CD4-positive, alpha-beta T cell treated with Interleukin-4 for 1 hour (primary cell): Measurements from ENCODE around the gene GASK1B.
A peak's percentile ranks its signal among the peaks of the same experiment; 100 is the strongest.

Experiments
- DNase-seq, 2 donors: peaks; one replicate each; pipeline ENCODE4 v3.0.0-alpha.2; 2020 to 2022

The GASK1B gene

DNA sequence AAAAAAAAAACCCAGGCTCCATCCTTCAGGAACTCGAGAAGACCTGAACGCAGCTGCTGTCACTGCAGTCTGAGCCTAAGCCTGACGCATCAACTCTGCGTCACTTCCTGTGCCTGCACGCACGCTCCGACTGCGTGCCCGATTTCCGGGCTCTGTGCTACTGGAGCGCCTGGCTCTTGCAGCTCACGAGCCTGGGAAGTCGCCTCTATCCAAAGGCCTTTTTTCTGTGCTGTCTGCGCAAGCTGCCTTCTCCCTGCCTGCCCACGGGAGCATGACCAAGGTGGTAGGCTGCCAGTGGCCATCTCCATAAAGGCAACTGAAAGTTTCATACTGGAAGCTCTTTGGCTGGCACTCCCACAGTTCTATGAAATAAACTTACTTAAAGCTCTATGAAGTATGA, 9.9 kb upstream of the GASK1B start:
- no peak for DNase-seq

DNA sequence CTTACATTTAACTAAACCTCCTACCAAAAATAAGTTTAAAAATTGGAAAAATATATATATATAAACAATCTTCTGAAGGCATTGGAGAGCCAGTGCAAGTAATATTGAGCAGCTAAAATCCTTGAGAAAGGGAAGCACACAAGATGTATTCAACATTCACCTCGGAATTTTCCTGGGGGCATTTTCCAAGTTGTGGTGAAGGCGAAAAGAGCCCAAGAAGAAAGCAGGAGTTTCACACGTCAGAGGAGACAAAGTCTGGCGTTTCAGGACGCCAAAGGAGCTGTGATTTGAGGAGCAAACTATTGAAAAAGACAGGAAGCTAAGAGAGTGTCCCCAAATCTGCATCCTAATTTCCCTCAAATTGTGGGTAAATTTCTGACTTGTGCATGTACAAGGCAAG, 9.1 kb upstream of the GASK1B start:
- no peak for DNase-seq

- no peak for DNase-seq
Measured at GRCh38 chr4:158179465-158179864, 6.6 kb upstream of the GASK1B start.

DNA sequence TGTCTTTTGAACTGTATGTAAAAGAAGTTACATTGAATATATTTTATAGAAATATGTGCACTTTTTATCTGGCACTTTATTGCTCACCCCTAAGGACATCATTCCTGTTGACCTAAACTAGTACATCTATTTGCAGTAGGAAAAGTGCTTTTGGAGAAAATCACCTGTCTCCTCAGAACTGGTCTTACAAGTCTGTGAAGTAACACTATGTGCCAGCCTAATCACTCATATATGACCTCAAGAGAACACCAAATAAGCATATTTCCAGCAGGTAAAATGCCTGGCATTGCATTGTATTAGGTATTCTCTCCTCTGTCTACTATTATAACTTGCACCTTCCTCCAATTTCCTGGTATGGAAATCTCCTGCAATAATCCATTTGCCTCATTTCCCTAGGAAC, 4.0 kb upstream of the GASK1B start:
- no peak for DNase-seq

DNA sequence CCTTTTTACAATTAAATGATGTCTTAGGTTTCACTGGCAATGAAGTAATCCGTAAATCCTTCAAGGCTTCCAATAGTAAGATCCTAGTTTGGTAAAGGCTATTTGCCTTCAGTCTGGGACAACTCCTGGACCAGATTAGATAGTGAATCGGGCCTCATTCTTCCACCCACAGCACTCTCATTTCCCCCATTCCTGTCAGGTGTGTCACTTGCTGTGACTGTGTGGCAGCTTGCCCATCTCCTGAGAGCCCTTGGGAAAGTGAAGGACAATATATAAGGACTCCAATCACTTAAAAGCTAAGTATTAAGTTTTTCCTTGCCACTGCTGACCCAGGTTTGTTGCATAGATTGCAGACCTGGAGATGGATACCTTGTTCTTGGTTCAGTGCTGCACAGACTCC, 3.3 kb upstream of the GASK1B start:
- DNase-seq: no peak

DNA sequence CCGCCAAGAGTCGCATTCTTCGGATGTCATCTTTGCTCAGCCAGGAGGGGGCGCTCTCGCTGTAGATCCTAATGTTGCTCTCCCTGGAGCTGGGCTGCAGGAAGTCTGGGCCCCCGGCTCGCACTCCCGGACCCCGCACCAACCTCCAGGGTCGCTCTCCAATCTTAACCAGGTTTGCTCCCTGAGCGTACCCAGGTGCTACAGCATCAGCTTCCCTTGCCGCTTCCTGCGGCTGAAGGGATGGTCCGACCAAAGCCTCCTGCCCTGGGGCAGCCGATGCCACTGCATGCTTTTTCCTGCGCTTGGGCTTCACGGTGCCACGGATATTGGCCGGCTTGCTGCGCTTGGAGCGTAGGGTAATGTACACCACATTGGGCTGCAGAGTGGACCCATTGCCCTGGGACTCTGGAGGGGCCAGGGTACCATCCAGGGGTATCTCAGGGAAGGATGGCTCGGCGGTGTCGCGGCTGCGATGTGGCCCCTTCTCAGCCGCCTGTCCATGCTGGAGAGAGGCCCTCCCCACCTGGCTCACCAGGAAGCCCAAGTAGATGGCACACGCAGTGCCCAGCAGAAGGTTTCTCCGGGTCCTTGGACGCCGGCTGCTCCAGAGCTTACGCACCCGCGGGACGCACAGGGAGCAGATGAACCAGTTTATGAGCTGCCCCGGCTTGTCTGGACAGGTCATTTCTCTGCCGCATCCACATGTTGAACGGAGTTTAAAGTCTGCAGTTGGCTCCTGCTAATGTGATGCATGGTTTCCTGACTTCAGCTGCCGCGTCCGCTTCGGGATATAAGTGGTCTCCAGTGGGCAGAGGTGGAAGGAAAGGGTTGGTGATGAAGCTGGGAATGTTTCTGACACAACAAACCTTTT, 1.9 kb downstream of the GASK1B start:
- DNase-seq: peak in 1 of 2 donors; percentile 45

DNA sequence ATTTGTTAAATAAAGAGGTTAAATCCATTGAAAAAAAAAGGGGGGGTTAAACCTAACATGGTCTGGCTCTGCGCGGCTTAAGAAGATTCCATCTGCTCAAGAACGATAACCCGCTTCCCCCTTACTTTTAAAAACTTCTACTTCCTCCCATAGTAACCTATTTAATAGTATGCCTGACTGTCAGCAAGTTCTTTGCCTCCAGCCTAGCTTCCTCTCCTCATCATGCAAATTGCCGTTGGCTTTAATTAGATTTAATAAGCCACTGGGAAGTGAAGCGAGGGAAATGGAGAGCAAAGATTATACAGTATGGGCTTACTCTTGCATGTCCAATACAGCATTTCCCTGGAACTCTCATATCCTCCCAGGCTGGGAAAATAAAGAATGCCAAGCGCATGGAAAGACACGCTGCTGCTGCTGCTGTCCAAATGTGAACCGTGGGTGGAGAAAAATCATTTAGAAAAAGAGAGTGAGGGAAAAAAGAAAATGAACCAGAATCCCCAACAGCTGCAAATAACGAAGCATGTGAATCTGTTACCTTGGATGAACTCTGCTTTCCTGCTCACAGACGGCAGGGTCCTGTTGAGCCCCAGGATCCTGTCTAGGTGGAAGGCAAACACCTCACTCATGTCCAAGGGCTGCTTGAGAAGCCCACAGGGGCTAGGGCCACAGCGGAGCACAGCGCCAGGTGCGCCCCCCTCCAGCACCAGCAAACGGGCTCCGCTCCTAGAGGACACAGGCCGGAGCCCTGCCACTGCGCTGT, 2.7 kb downstream of the GASK1B start:
- DNase-seq: no peak

- no peak for DNase-seq
Measured at GRCh38 chr4:158169506-158169905, 3.3 kb downstream of the GASK1B start.

DNA sequence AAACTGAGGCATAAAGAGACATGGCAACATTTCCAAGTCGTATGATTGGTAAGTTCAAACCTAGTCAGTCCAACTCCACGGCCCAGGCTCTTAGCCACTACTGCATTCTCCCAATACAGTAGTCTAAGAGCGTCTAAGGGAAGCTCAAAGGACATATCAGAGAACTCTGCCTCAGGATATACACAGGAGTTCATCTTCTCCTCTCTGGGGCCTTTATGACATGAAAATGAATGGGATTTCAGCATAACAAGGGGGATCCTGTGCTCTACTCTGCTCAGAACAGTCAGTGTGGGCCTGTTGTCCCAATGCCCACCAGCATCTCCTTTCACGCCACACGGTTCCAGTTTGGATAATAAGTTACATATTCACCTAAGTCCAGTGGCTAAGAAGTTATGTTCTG, 4.2 kb downstream of the GASK1B start:
- DNase-seq: no peak

DNA sequence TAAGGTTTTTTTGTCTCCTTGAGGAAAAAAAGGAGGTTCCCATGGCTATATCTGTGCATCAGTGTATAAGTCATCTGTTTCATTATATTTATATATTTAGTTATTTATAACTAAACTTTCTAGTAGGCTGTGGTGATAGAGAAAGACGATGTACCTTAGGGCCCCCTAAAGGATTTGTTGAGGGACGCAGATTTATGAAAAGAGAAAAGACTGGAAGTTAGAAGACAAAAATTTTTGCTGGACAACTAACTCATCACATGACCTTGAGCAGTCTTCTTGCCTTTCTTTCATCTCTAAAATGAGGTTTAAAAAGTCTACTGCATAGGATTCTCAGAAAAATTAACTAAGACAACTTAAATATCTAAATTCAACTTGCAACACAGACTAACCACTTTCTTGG, 6.1 kb downstream of the GASK1B start:
- no peak for DNase-seq

- DNase-seq: no peak
Measured at GRCh38 chr4:158164768-158165213, 8.0 kb downstream of the GASK1B start.

- no peak for DNase-seq
Measured at GRCh38 chr4:158163941-158164767, 8.7 kb downstream of the GASK1B start.

DNA sequence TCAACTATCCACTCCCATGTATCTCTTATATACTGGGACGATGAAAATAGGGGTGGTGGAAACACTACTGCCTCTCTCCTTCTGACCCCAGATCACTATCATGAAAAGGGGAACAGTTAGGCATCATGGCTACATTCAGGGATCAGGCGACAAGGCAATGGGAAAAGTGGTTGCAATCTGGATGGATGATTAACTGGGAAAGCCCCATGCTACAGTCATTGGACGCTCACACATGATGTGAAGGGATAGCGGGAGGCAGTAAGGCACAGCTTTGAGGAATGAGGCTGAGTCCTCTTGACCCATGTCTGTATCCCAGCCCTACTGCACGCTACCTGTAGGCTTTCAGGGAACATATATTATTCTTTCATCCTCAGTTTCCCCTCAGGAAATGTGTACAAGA, 10.2 kb downstream of the GASK1B start:
- DNase-seq: no peak

GRCh38 chr4:158161551-158162354, 11.1 kb downstream of the GASK1B start:
- DNase-seq: peak in 1 of 2 donors; percentile 51

GRCh38 chr4:158159718-158160094, 13.1 kb downstream of the GASK1B start:
- no peak for DNase-seq

- DNase-seq: no peak
Measured at GRCh38 chr4:158159054-158159717, 13.6 kb downstream of the GASK1B start.

GRCh38 chr4:158157412-158157811, 15.4 kb downstream of the GASK1B start:
- no peak for DNase-seq

GRCh38 chr4:158155656-158156356, 17.0 kb downstream of the GASK1B start:
- DNase-seq: no peak

- no peak for DNase-seq
Measured at GRCh38 chr4:158147151-158147550, 25.7 kb downstream of the GASK1B start.

DNA sequence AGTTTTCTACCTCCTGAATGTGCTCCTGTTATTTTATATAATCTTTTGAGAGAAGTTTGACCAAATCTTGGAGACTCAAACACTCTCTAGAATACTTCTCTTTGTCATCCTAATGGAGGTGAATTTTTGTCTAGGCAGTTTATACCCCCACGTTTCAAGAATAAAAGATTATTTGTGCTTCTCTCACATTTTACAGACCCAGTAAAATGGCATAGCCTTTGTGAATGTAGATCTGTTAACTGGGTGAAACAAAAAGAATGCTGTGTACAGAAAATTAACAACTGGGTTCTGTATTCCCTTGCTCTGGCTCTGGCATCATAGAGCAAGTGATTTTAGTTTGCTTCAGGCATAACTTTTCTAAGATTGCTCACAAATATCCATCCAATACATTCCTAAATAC, 26.1 kb downstream of the GASK1B start:
- no peak for DNase-seq

DNA sequence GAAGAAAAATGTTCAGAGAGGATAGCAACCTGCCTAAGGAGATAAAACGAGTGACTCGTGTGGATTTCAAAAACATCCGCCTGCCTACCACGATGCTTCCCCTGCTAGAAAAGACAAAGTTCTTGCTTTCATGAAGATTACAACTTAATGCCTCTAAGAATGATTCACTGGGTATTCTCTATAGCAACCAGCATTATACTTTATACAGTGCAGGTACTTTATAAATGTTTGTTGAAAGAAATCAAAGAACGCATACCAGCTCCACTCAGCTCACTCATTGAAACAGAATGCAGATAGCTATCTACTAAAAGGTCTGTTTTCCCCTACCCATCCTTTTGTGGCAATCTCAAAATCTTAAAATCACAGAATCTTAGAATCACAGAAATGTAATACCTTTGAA, 33.7 kb downstream of the GASK1B start:
- no peak for DNase-seq
